ENCODE measurements around the gene IFIT1B.

IFIT1B gene

GRCh38 chr10:89337484-89337883, 40.4 kb upstream of the IFIT1B start:
- Histone ChIP-seq H3K4me1 (ENCODE audit: control insufficient read depth, insufficient read depth, low read depth, low read length) (peaks cover 13% of the 10 kb centered on the region), H3K14ac (ENCODE audit: low read length in 2 of 2) (no peak overlapping the region), H3K23ac (ENCODE audit: low read length in 2 of 2) (no peak overlapping the region), H2BK120ac (ENCODE audit: low read depth, low read length) (no peak overlapping the region), H3K4me3 (ENCODE audit: insufficient read depth in 1 of 2, low read depth in 1 of 2, low read length in 2 of 2) (no peak overlapping the region), H3K4me2 (ENCODE audit: low read length, poor library complexity, severe bottlenecking) (no peak overlapping the region), H2AK5ac (ENCODE audit: low read length, severe bottlenecking) (no peak overlapping the region), H2AFZ (ENCODE audit: low read depth, low read length) (no peak overlapping the region), H4K91ac (ENCODE audit: low read length) (no peak overlapping the region), H3K79me1 (replicated peaks; ENCODE audit: low read length, poor library complexity, severe bottlenecking) (peaks cover 16% of the 10 kb centered on the region), H2BK12ac (ENCODE audit: low read length in 2 of 2) (no peak overlapping the region), H2BK5ac (ENCODE audit: low read depth, low read length, poor library complexity, severe bottlenecking) (no peak overlapping the region), H2BK15ac (ENCODE audit: low read depth, poor library complexity, severe bottlenecking) (no peak overlapping the region), H3K27ac (ENCODE audit: low read length, poor library complexity, severe bottlenecking) (peak overlapping the region; percentile 55), H3K27me3 (ENCODE audit: control insufficient read depth in 1 of 2, insufficient read depth in 1 of 2, low read length in 2 of 2) (no peaks in the 10 kb centered on the region), H3K36me3 (ENCODE audit: control insufficient read depth in 1 of 2, insufficient read depth in 2 of 2, low read depth in 1 of 2, low read length in 2 of 2) (peaks cover 2 to 67% of the 10 kb centered on the region in 2 experiments), H3K9ac (ENCODE audit: low read length) (no peak overlapping the region), H3K18ac (ENCODE audit: low read depth in 1 of 2, low read length in 2 of 2) (no peak overlapping the region), H3K9me3 (ENCODE audit: control insufficient read depth, low read length) (no peaks in the 10 kb centered on the region), H4K8ac (ENCODE audit: low read length) (no peak overlapping the region), H3K4ac (ENCODE audit: low read depth in 1 of 2, low read length in 2 of 2) (no peak overlapping the region)
- WGBS = 91% methylated on average over 4 of the region's 6 CpGs
- peak; percentile 70 for DNase-seq

- Histone ChIP-seq H3K4me2 (ENCODE audit: low read length, poor library complexity, severe bottlenecking) (no peak overlapping the region), H4K8ac (ENCODE audit: low read length) (no peak overlapping the region), H3K79me1 (replicated peaks; ENCODE audit: low read length, poor library complexity, severe bottlenecking) (peaks cover 16% of the 10 kb centered on the region), H3K27ac (ENCODE audit: low read length, poor library complexity, severe bottlenecking) (no peak overlapping the region), H4K91ac (ENCODE audit: low read length) (no peak overlapping the region), H3K27me3 (ENCODE audit: control insufficient read depth in 1 of 2, insufficient read depth in 1 of 2, low read length in 2 of 2) (no peaks in the 10 kb centered on the region), H2BK120ac (ENCODE audit: low read depth, low read length) (no peak overlapping the region), H2AK5ac (ENCODE audit: low read length, severe bottlenecking) (peak overlapping the region; percentile 81), H2BK15ac (ENCODE audit: low read depth, poor library complexity, severe bottlenecking) (no peak overlapping the region), H2BK5ac (ENCODE audit: low read depth, low read length, poor library complexity, severe bottlenecking) (no peak overlapping the region), H3K4me1 (ENCODE audit: control insufficient read depth, insufficient read depth, low read depth, low read length) (peaks cover 8% of the 10 kb centered on the region), H3K14ac (ENCODE audit: low read length in 2 of 2) (no peak overlapping the region), H3K4me3 (ENCODE audit: insufficient read depth in 1 of 2, low read depth in 1 of 2, low read length in 2 of 2) (no peak overlapping the region), H3K9me3 (ENCODE audit: control insufficient read depth, low read length) (no peaks in the 10 kb centered on the region), H3K36me3 (ENCODE audit: control insufficient read depth in 1 of 2, insufficient read depth in 2 of 2, low read depth in 1 of 2, low read length in 2 of 2) (peaks cover 2 to 67% of the 10 kb centered on the region in 2 experiments), H2AFZ (ENCODE audit: low read depth, low read length) (no peak overlapping the region), H3K9ac (ENCODE audit: low read length) (no peak overlapping the region), H3K4ac (ENCODE audit: low read depth in 1 of 2, low read length in 2 of 2) (no peak overlapping the region), H3K18ac (ENCODE audit: low read depth in 1 of 2, low read length in 2 of 2) (no peak overlapping the region), H2BK12ac (ENCODE audit: low read length in 2 of 2) (no peak overlapping the region), H3K23ac (ENCODE audit: low read length in 2 of 2) (no peak overlapping the region)
- no peak for DNase-seq
- 98% methylated on average over 3 of the region's 3 CpGs for WGBS
Measured at GRCh38 chr10:89338713-89339112, 39.1 kb upstream of the IFIT1B start.

DNA sequence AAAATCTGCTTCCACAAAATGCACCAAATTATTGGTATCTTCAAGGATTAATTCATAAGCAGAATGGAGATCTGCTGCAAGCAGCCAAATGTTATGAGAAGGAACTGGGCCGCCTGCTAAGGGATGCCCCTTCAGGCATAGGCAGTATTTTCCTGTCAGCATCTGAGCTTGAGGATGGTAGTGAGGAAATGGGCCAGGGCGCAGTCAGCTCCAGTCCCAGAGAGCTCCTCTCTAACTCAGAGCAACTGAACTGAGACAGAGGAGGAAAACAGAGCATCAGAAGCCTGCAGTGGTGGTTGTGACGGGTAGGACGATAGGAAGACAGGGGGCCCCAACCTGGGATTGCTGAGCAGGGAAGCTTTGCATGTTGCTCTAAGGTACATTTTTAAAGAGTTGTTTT, 38.0 kb upstream of the IFIT1B start:
- Histone ChIP-seq H3K4me3 (ENCODE audit: insufficient read depth in 1 of 2, low read depth in 1 of 2, low read length in 2 of 2) (no peak overlapping the region), H3K23ac (ENCODE audit: low read length in 2 of 2) (no peak overlapping the region), H2BK5ac (ENCODE audit: low read depth, low read length, poor library complexity, severe bottlenecking) (no peak overlapping the region), H3K14ac (ENCODE audit: low read length in 2 of 2) (no peak overlapping the region), H2AFZ (ENCODE audit: low read depth, low read length) (no peak overlapping the region), H3K4me2 (ENCODE audit: low read length, poor library complexity, severe bottlenecking) (no peak overlapping the region), H3K36me3 (ENCODE audit: control insufficient read depth in 1 of 2, insufficient read depth in 2 of 2, low read depth in 1 of 2, low read length in 2 of 2) (peaks cover 2 to 67% of the 10 kb centered on the region in 2 experiments), H3K27ac (ENCODE audit: low read length, poor library complexity, severe bottlenecking) (no peak overlapping the region), H4K8ac (ENCODE audit: low read length) (no peak overlapping the region), H3K27me3 (ENCODE audit: control insufficient read depth in 1 of 2, insufficient read depth in 1 of 2, low read length in 2 of 2) (no peaks in the 10 kb centered on the region), H4K91ac (ENCODE audit: low read length) (no peak overlapping the region), H3K9me3 (ENCODE audit: control insufficient read depth, low read length) (no peaks in the 10 kb centered on the region), H3K9ac (ENCODE audit: low read length) (no peak overlapping the region), H3K79me1 (replicated peaks; ENCODE audit: low read length, poor library complexity, severe bottlenecking) (peaks cover 16% of the 10 kb centered on the region), H3K18ac (ENCODE audit: low read depth in 1 of 2, low read length in 2 of 2) (no peak overlapping the region), H3K4ac (ENCODE audit: low read depth in 1 of 2, low read length in 2 of 2) (no peak overlapping the region), H2BK15ac (ENCODE audit: low read depth, poor library complexity, severe bottlenecking) (no peak overlapping the region), H2BK120ac (ENCODE audit: low read depth, low read length) (no peak overlapping the region), H2BK12ac (ENCODE audit: low read length in 2 of 2) (no peak overlapping the region), H3K4me1 (ENCODE audit: control insufficient read depth, insufficient read depth, low read depth, low read length) (peaks cover 6% of the 10 kb centered on the region), H2AK5ac (ENCODE audit: low read length, severe bottlenecking) (no peak overlapping the region)
- WGBS = 99% methylated on average over 4 of the region's 4 CpGs
- DNase-seq = no peak

- WGBS = 100% methylated on average over 1 of the region's 3 CpGs
- H4K91ac ChIP-seq (ENCODE audit: low read length) = no peak overlapping the region
- H2BK120ac ChIP-seq (ENCODE audit: low read depth, low read length) = no peak overlapping the region
- H3K36me3 ChIP-seq (ENCODE audit: control insufficient read depth in 1 of 2, insufficient read depth in 2 of 2, low read depth in 1 of 2, low read length in 2 of 2) = peaks cover 2 to 54% of the 10 kb centered on the region in 2 experiments
- H3K4me1 ChIP-seq (ENCODE audit: control insufficient read depth, insufficient read depth, low read depth, low read length) = peaks cover 6% of the 10 kb centered on the region
- no peak overlapping the region for H3K14ac ChIP-seq (ENCODE audit: low read length in 2 of 2)
- H3K9ac ChIP-seq (ENCODE audit: low read length) = no peak overlapping the region
- H2AK5ac ChIP-seq (ENCODE audit: low read length, severe bottlenecking) = no peak overlapping the region
- H2BK5ac ChIP-seq (ENCODE audit: low read depth, low read length, poor library complexity, severe bottlenecking) = no peak overlapping the region
- no peak overlapping the region for H3K18ac ChIP-seq (ENCODE audit: low read depth in 1 of 2, low read length in 2 of 2)
- H2BK12ac ChIP-seq (ENCODE audit: low read length in 2 of 2) = no peak overlapping the region
- H3K4me3 ChIP-seq (ENCODE audit: insufficient read depth in 1 of 2, low read depth in 1 of 2, low read length in 2 of 2) = no peak overlapping the region
- H3K4me2 ChIP-seq (ENCODE audit: low read length, poor library complexity, severe bottlenecking) = no peak overlapping the region
- no peak overlapping the region for H4K8ac ChIP-seq (ENCODE audit: low read length)
- H3K9me3 ChIP-seq (ENCODE audit: control insufficient read depth, low read length) = no peaks in the 10 kb centered on the region
- H2BK15ac ChIP-seq (ENCODE audit: low read depth, poor library complexity, severe bottlenecking) = no peak overlapping the region
- no peak overlapping the region for H2AFZ ChIP-seq (ENCODE audit: low read depth, low read length)
- no peaks in the 10 kb centered on the region for H3K27me3 ChIP-seq (ENCODE audit: control insufficient read depth in 1 of 2, insufficient read depth in 1 of 2, low read length in 2 of 2)
- peaks cover 12% of the 10 kb centered on the region for H3K79me1 ChIP-seq (replicated peaks; ENCODE audit: low read length, poor library complexity, severe bottlenecking)
- no peak overlapping the region for H3K23ac ChIP-seq (ENCODE audit: low read length in 2 of 2)
- no peak overlapping the region for H3K27ac ChIP-seq (ENCODE audit: low read length, poor library complexity, severe bottlenecking)
- no peak overlapping the region for H3K4ac ChIP-seq (ENCODE audit: low read depth in 1 of 2, low read length in 2 of 2)
- no peak for DNase-seq
Measured at GRCh38 chr10:89341649-89342048, 36.2 kb upstream of the IFIT1B start.

Measured in mesenchymal stem cell (in vitro differentiated cells and primary cell).